A549 (cell line): ENCODE data around the gene UQCC2. TPM values are rescaled to one million over a fixed set of nuclear protein-coding genes. Genes with fewer than 3 reads are reported as not detected.

ENCODE experiments used
- ATAC-seq, 2 experiments: fragments of 200-7000 bp in 1 of 2; fragments of >200 bp in 1 of 2; cut with Nextera tagmentation in 1 of 2; cut with Tn5 transposase in 1 of 2; 3 replicates each; pipeline versions ENCODE4 v1.8.0 to v1.9.1; 2018 to 2020; ENCODE audit warnings: mild to moderate bottlenecking in 1 of 2, moderate library complexity in 1 of 2
- CTCF ChIA-PET: fragments of 300-600 bp; sonication (Branson Sonifier 250); formaldehyde crosslinking; extraction: SDS; loops from one replicate; lab custom pipeline; 2021; ENCODE audit warnings: antibody characterized with exemption, inconsistent platforms; lab: Yijun Ruan, JAX
- POLR2A ChIA-PET: fragments of 350-600 bp; formaldehyde crosslinking; extraction: SDS; loops from one replicate; lab custom pipeline; 2021; ENCODE audit warnings: antibody characterized with exemption, inconsistent platforms; lab: Yijun Ruan, JAX
- DNase-seq, 2 experiments: peaks; one replicate each; pipeline versions ENCODE4 v3.0.0 to v3.0.0-alpha.2; 2011 to 2016; ENCODE audit warnings: low read depth in 1 of 2, low spot score in 1 of 2
- FAIRE-seq: peaks from 2 replicates; lab custom pipeline; 2011; peaks lifted over from hg19 to GRCh38; lab: Jason Lieb, UNC
- H3K27ac ChIP-seq, 2 experiments: fragments of >200 bp; sonication (Bioruptor Twin); formaldehyde crosslinking; 3 replicates each; pipeline ENCODE4 v1.5.1; 2016 to 2017
- H3K4me1 ChIP-seq: fragments of >200 bp; sonication (Bioruptor Twin); formaldehyde crosslinking; 3 replicates; pipeline ENCODE4 v1.6.1; 2016
- H3K4me2 ChIP-seq: fragments of >200 bp; sonication (Bioruptor Twin); formaldehyde crosslinking; 3 replicates; pipeline ENCODE4 v1.6.1; 2016
- H3K4me3 ChIP-seq: fragments of >200 bp; sonication (Bioruptor Twin); formaldehyde crosslinking; 3 replicates; pipeline ENCODE4 v1.5.1; 2016
- H3K9me3 ChIP-seq: fragments of >200 bp; sonication (Bioruptor Twin); formaldehyde crosslinking; 3 replicates; pipeline ENCODE4 v1.6.1; 2016
- ATOH8 ChIP-seq: fragments of 250-450 bp; sonication (Bioruptor Pico); IDR thresholded peaks from 2 replicates; pipeline ENCODE4 v1.5.0; 2020; ENCODE audit warnings: low read depth, mild to moderate bottlenecking, moderate library complexity
- CEBPB ChIP-seq, 2 experiments: fragments of >200 bp in 1 of 2; sonication (Bioruptor Twin) in 1 of 2; formaldehyde crosslinking in 1 of 2; IDR thresholded peaks; 2 replicates each; pipeline ENCODE4 v1.6.1; 2012 to 2016
- CTCF ChIP-seq: fragments of >200 bp; sonication (Bioruptor Twin); formaldehyde crosslinking; IDR thresholded peaks from 3 replicates; pipeline ENCODE4 v1.5.1; 2016
- EHMT2 ChIP-seq: fragments of 200-600 bp; sonication (generic); IDR thresholded peaks from 2 replicates; pipeline ENCODE4 v1.6.1; 2016; ENCODE audit warnings: antibody characterized with exemption, low read depth, mild to moderate bottlenecking, moderate library complexity
- EP300 ChIP-seq, 2 experiments: fragments of >200 bp; sonication (Bioruptor Twin); formaldehyde crosslinking; IDR thresholded peaks; 2 replicates in 1 of 2; 3 replicates in 1 of 2; pipeline ENCODE4 v1.6.1; 2016 to 2017
- ESRRA ChIP-seq: fragments of 150-350 bp; IDR thresholded peaks from 2 replicates; pipeline ENCODE4 v1.6.1; 2014; ENCODE audit warnings: mild to moderate bottlenecking, low read length, borderline replicate concordance
- FOSB ChIP-seq: fragments of 250-450 bp; sonication (Bioruptor Pico); IDR thresholded peaks from 2 replicates; pipeline ENCODE4 v1.5.0; 2020; ENCODE audit warnings: mild to moderate bottlenecking, moderate library complexity
- FOSL2 ChIP-seq, 2 experiments: fragments of 450-650 bp in 1 of 2; fragments of >200 bp in 1 of 2; sonication (Bioruptor Twin) in 1 of 2; formaldehyde crosslinking; IDR thresholded peaks; 2 replicates each; pipeline versions ENCODE4 v1.5.0 to v1.6.1; 2016 to 2020; ENCODE audit warnings: mild to moderate bottlenecking in 1 of 2, moderate library complexity in 1 of 2
- HOXB13 ChIP-seq: fragments of 250-450 bp; sonication (Bioruptor Pico); IDR thresholded peaks from 2 replicates; pipeline ENCODE4 v1.5.0; 2020; ENCODE audit warnings: low read depth, mild to moderate bottlenecking, moderate library complexity
- JUNB ChIP-seq: fragments of >200 bp; sonication (Bioruptor Twin); formaldehyde crosslinking; IDR thresholded peaks from 2 replicates; pipeline ENCODE4 v1.6.1; 2016
- KDM1A ChIP-seq: fragments of 200-600 bp; sonication (generic); IDR thresholded peaks from 2 replicates; pipeline ENCODE4 v1.6.1; 2016; ENCODE audit warnings: low read depth, mild to moderate bottlenecking
- MAX ChIP-seq: IDR thresholded peaks from 2 replicates; pipeline ENCODE4 v1.6.1; 2012
- PBX3 ChIP-seq: IDR thresholded peaks from 2 replicates; pipeline ENCODE4 v1.6.1; 2012
- PHF8 ChIP-seq: fragments of 200-600 bp; sonication (generic); IDR thresholded peaks from 2 replicates; pipeline ENCODE4 v1.6.1; 2016; ENCODE audit warnings: low read depth, mild to moderate bottlenecking, antibody characterized with exemption, moderate library complexity, borderline replicate concordance
- POLR2A ChIP-seq: IDR thresholded peaks from 2 replicates; pipeline ENCODE4 v1.6.1; 2012; ENCODE audit warnings: mild to moderate bottlenecking, low read length
- POLR2AphosphoS2 ChIP-seq: conservative IDR thresholded peaks from 2 replicates; pipeline ENCODE4 v1.6.1; 2012; ENCODE audit warnings: low read length, improper control_type of control experiment, inconsistent platforms
- RARB ChIP-seq: fragments of 250-450 bp; sonication (Bioruptor Pico); IDR thresholded peaks from 2 replicates; pipeline ENCODE4 v1.8.0; 2021; ENCODE audit warnings: mild to moderate bottlenecking, moderate library complexity
- RNF2 ChIP-seq: fragments of 200-600 bp; sonication (generic); IDR thresholded peaks from 2 replicates; pipeline ENCODE4 v1.6.1; 2016; ENCODE audit warnings: low read depth, mild to moderate bottlenecking, antibody characterized with exemption, moderate library complexity, borderline replicate concordance
- SREBF2 ChIP-seq: fragments of 450-650 bp; IDR thresholded peaks from 2 replicates; pipeline ENCODE4 v1.6.1; 2014; ENCODE audit warnings: mild to moderate bottlenecking, moderate library complexity
- ZC3H11A ChIP-seq: fragments of 450-650 bp; IDR thresholded peaks from 2 replicates; pipeline ENCODE4 v1.6.1; 2014; ENCODE audit warnings: antibody characterized with exemption, mild to moderate bottlenecking
- WGBS: methylation state at CpG from one replicate; pipeline ENCODE4 v1.1.6; 2017; ENCODE audit errors: missing lambda C conversion rate; 5-methylcytosine and 5-hydroxymethylcytosine counted together
- polyA plus RNA-seq, 4 experiments: library from polyadenylated mRNA; depleted of rRNA in 3 of 4; stranded (reverse); fragments of >200 nt; fragmentation: RNase III in 1 of 4; extraction: RNeasy Plus Mini Kit Qiagen cat#74134 plus additional on column Dnase treatment in 1 of 4; gene quantifications; 2 replicates in 3 of 4; 3 replicates in 1 of 4; pipeline ENCODE4 v1.2.3, GENCODE V29; 2011 to 2017

Gene UQCC2
- polyA plus RNA-seq, 2 of the 4 experiments (the other 2 are of a cell fraction) = 65.5 to 82.0 TPM

- Histone ChIP-seq H3K4me1 (peaks cover 10% of the 10 kb centered on the region; the same call in 2 of the 3 replicates), H3K27ac (no peak overlapping the region), H3K4me3 (no peak overlapping the region), H3K9me3 (no peaks in the 10 kb centered on the region), H3K4me2 (no peak overlapping the region)
- POLR2A ChIA-PET = no interaction called here
- DNase-seq (no peak), FAIRE-seq (no peak), ATAC-seq (no peak)
- CTCF ChIA-PET = interaction anchor here (0.8 to 3.8 kb wide), 5 partner anchors 30 to 124 kb away, joined by 3 to 23 read pairs (median 4); no protein-coding TSS in a partner anchor
- 62% methylated on average over 2 of the region's 2 CpGs for WGBS
- TF ChIP-seq SREBF2 = no peak
- TF ChIP-seq RNF2 = no peak
- TF ChIP-seq ATOH8 (CRISPR knock-in tag) = no peak
- no peak for TF ChIP-seq RARB (CRISPR knock-in tag)
- no peak for TF ChIP-seq EHMT2
- TF ChIP-seq PHF8 = no peak
- TF ChIP-seq JUNB = no peak
Observed at GRCh38 chr6:33713786-33714185, 2.3 kb upstream of the UQCC2 start.

- H3K9me3 ChIP-seq = no peaks in the 10 kb centered on the region
- ChIA-PET CTCF (interaction anchor here (0.8 to 3.8 kb wide), 4 partner anchors 31 to 123 kb away, joined by 3 to 23 read pairs (median 4); no protein-coding TSS in a partner anchor), POLR2A (no interaction called here)
- DNase-seq (no peak), FAIRE-seq (no peak), ATAC-seq (no peak)
- H3K27ac ChIP-seq = no peak overlapping the region
- H3K4me3 ChIP-seq = no peak overlapping the region
- TF ChIP-seq KDM1A = no peak
- no peak for TF ChIP-seq PBX3
- no peak for TF ChIP-seq POLR2A
- TF ChIP-seq HOXB13 = no peak
- TF ChIP-seq ATOH8 (CRISPR knock-in tag) = no peak
- TF ChIP-seq POLR2AphosphoS2 = no peak
- no peak for TF ChIP-seq FOSL2 (IDR thresholded peaks at IDR 0.05)
- no peak for TF ChIP-seq FOSL2 (CRISPR knock-in tag; IDR thresholded peaks at IDR 0.05)
- TF ChIP-seq EP300 (IDR thresholded peaks at IDR 0.05) = no peak
- no peak for TF ChIP-seq ZC3H11A
- TF ChIP-seq ESRRA = no peak
- TF ChIP-seq CTCF = no peak
- TF ChIP-seq CEBPB (IDR thresholded peaks at IDR 0.05) = no peak
- TF ChIP-seq FOSB = no peak
- TF ChIP-seq MAX = no peak
- 87% methylated on average over 3 of the region's 3 CpGs for WGBS
- no peak overlapping the region for H3K4me2 ChIP-seq
- H3K4me1 ChIP-seq = peaks cover 10% of the 10 kb centered on the region; the same call in 2 of the 3 replicates
Observed at GRCh38 chr6:33712914-33713313, 1.4 kb upstream of the UQCC2 start.
